HG03045 (cell line): Measurements from ENCODE around the gene LUC7L.

Source experiments
- ATAC-seq: cut with Tn5 transposase; IDR thresholded peaks from one replicate; pipeline ENCODE4 v1.9.1; 2021; ENCODE audit warnings: mild to moderate bottlenecking, moderate library complexity; ENCODE audit not compliant: unreplicated experiment

LUC7L gene

DNA sequence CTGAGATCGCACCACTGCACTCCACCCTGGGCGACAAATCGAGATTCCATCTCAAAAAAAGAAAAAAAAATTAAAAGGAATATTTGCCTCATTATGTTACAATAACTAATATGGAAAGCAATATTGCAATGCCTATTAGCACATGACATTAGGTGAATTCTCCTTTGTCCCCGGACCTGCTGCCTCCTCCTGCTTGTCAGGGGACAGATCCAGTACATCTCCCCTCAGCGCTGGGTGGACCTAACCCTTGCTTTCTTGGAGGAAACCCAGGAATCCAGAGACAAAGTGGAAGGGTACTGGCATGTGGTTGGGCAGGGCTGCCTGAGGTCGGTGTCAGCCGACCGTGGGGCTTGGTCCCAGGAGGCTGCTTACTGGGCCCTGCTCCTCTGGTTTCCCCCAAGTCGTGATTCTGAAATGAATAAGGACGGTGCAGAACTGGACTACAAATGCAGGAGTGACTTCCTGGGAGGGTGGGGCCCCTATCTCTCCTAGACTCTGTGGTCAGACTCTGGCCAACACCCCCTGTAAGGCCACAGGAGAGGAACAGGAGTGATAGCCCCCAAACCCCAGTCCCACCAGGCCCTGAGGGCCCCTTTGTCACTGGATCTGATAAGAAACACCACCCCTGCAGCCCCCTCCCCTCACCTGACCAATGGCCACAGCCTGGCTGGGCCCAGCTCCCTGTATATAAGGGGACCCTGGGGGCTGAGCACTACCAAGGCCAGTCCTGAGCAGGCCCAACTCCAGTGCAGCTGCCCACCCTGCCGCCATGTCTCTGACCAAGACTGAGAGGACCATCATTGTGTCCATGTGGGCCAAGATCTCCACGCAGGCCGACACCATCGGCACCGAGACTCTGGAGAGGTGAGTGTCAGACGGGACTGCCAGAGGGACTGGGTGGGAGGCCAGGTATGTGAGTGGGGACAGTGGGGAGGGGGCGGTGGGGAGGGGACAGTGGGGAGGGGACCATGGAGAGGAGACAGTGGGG, 76.8 kb downstream of the LUC7L start, which contains the start of gene HBZ:
Gene HBZ, plus strand, starts transcription at position 504 of the 988 bp plus-strand sequence. Its CDS starts 266 bp downstream, at position 770.
- no peak for ATAC-seq

GRCh38 chr16:149024-149660, 80.1 kb downstream of the LUC7L start:
- ATAC-seq: no peak

GRCh38 chr16:146646-147045, 82.6 kb downstream of the LUC7L start:
- ATAC-seq: no peak

GRCh38 chr16:144797-145252, 84.4 kb downstream of the LUC7L start:
- ATAC-seq: no peak

GRCh38 chr16:143456-143855, 85.8 kb downstream of the LUC7L start:
- no peak for ATAC-seq

DNA sequence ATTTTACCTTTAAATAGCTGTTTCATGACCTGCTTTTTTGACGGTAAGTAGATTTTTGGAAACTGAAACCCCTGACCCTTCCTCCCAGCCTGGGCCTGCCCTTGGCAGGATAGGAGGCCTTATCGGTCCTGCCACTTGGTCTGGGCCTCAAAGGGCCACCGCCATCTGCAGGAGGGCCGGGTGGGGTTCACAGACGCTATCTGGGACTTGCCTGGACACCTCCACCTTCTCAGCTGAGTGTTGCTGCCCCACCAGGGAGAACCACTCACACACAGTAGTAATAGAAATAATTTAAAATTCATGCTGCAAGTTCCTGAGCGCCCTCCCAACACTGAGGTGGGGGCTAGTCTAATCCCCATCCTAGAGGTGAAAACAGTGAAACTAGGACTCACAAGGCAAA, 86.2 kb downstream of the LUC7L start:
- no peak for ATAC-seq

DNA sequence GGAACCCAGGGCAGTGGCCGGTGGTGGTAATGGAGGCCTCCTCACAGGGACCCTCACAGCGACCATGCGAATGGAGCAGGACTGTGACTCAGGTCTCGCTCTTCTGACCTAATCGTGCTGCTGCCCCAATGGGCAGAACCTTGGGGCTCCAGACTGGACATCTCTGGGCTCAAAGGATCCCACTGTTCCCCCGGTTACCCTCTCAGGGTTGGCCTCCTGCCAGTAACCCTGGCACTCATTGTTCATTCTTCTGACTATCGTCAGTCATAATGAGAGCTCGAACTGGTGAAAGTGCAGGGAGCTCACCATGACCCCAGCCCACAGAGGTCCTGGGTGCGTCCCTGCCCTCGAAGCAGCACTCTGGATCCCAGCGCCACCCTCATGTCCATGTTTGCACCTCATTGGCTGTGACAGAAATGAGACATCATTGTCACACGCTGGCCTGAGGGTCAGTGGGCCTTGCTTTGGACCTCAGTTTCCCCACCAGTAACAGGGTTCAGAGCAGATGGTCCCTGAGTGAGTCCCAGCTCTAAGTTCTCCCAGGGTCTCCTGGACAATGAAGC, 86.8 kb downstream of the LUC7L start:
- ATAC-seq: no peak

DNA sequence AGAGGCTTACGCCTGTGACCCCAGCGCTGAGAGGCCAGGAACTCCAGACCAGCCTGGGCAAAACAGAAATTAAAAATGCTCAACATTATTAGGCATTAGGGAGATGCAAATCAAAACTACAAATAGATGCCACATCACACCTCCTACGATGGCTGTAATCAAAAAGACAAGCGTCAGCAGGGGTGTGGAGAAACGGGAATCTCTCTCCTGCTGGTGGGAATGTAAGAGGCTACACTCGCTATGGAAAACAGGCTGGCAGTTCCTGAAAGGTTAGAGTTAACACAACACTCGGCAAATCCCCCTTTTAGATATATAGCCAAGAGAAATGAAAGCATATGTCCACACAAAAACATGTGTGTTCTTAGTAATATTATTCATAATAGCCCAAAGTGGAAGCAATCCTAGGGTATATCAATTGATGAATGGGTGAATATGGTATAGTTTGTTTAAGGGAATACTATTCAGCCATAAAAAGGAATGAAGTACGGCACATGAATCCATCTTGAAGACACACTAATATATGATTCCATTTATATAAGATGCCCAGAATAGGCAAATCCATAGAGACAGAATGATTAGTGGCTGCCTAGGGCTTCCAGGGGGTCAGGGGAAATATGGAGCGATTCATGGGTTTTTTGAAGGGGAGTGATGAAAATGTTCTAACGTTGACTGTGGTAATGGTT, 88.9 kb downstream of the LUC7L start:
- ATAC-seq: no peak
